K562 (cell line): ENCODE measurements around the gene APOBEC3C. TPM values are rescaled to one million over a fixed set of nuclear protein-coding genes. Genes with fewer than 3 reads are reported as not detected.
A peak's percentile ranks its signal among the peaks of the same experiment; 100 is the strongest.

Experiments used
- ATAC-seq: fragments of 200-7000 bp; cut with Tn5 transposase; 3 replicates; pipeline ENCODE4 v1.9.1; 2020; ENCODE audit warnings: moderate library complexity
- BruUV-seq: library from RNA; stranded (reverse); fragments of 400-500 nt; replicated peaks from 2 replicates; lab custom pipeline; 2021; lab: Mats Ljungman, UMichigan
- CTCF ChIA-PET: fragments of 300-600 bp; formaldehyde crosslinking; extraction: SDS; loops from one replicate; lab custom pipeline; 2021; ENCODE audit warnings: low intra/inter-chr PET ratio; lab: Yijun Ruan, JAX
- POLR2A ChIA-PET: fragments of 300-600, 350-650 bp; sonication (Branson Sonifier 250); formaldehyde crosslinking; extraction: SDS; loops from one replicate; lab custom pipeline; 2021; ENCODE audit warnings: antibody characterized with exemption, inconsistent platforms; lab: Yijun Ruan, JAX
- DNase-seq, 4 experiments: peaks; one replicate each; pipeline versions ENCODE4 v3.0.0 to v3.0.0-alpha.2; 2011 to 2018; ENCODE audit warnings: low spot score in 3 of 4, mixed read lengths in 3 of 4; ENCODE audit errors: extremely low read depth in 1 of 4
- FAIRE-seq: peaks from 2 replicates; lab custom pipeline; 2011; peaks lifted over from hg19 to GRCh38; lab: Jason Lieb, UNC
- H2AFZ ChIP-seq: 2 replicates; pipeline ENCODE4 v1.6.0; 2011; ENCODE audit warnings: low read depth, low read length, control low read depth, inconsistent platforms
- H3K27ac ChIP-seq: fragments of 200-600 bp; 3 replicates; pipeline ENCODE4 v1.8.0; 2011; ENCODE audit warnings: low read depth, mild to moderate bottlenecking, control low read depth, inconsistent platforms, low read length, moderate library complexity, mixed read lengths; ENCODE audit errors: extremely low read depth
- H3K27me3 ChIP-seq, 2 experiments: fragments of 300-600 bp in 1 of 2; 2 replicates in 1 of 2; 3 replicates in 1 of 2; pipeline versions ENCODE4 v1.6.0 to v1.8.0; 2011; ENCODE audit warnings: inconsistent platforms in 2 of 2, low read length in 2 of 2, mild to moderate bottlenecking in 1 of 2, mixed read lengths in 1 of 2, moderate library complexity in 1 of 2; ENCODE audit not compliant: control insufficient read depth in 2 of 2, insufficient read depth in 2 of 2
- H3K36me3 ChIP-seq: fragments of 300-600 bp; 3 replicates; pipeline ENCODE4 v1.8.0; 2011; ENCODE audit warnings: mild to moderate bottlenecking, low read length, inconsistent platforms; ENCODE audit not compliant: control insufficient read depth, insufficient read depth
- H3K4me1 ChIP-seq, 2 experiments: fragments of 200-600 bp in 1 of 2; replicated peaks in 1 of 2; 2 replicates in 1 of 2; 3 replicates in 1 of 2; pipeline versions ENCODE4 v1.5.1 to v1.8.0; 2011; ENCODE audit warnings: inconsistent platforms in 2 of 2, low read length in 2 of 2, mild to moderate bottlenecking in 1 of 2, mixed read lengths in 1 of 2, moderate library complexity in 1 of 2; ENCODE audit not compliant: control insufficient read depth in 2 of 2, insufficient read depth in 2 of 2
- H3K4me2 ChIP-seq: 2 replicates; pipeline ENCODE4 v1.6.1; 2011; ENCODE audit warnings: low read length, control low read depth, inconsistent platforms, mixed read lengths; ENCODE audit not compliant: insufficient read depth
- H3K4me3 ChIP-seq: fragments of 200-600 bp; sonication (generic), shearing (Covaris generic); 2 replicates; pipeline ENCODE4 v1.5.1; 2016; ENCODE audit warnings: control low read depth, inconsistent platforms
- H3K79me2 ChIP-seq: fragments of 200-600 bp; 3 replicates; pipeline ENCODE4 v1.8.0; 2011; ENCODE audit warnings: low read length, inconsistent platforms; ENCODE audit not compliant: control insufficient read depth, insufficient read depth
- H3K9ac ChIP-seq, 2 experiments: 2 replicates each; pipeline versions ENCODE4 v1.6.0 to v1.6.1; 2011; ENCODE audit warnings: low read depth in 2 of 2, low read length in 2 of 2, control low read depth in 1 of 2, inconsistent platforms in 1 of 2, mild to moderate bottlenecking in 1 of 2, mixed read lengths in 1 of 2; ENCODE audit not compliant: insufficient read depth in 1 of 2
- H3K9me1 ChIP-seq: one replicate; pipeline ENCODE4 v1.6.0; 2011; ENCODE audit warnings: inconsistent platforms, mild to moderate bottlenecking, low read length, moderate library complexity; ENCODE audit not compliant: control insufficient read depth, insufficient read depth
- H3K9me3 ChIP-seq: replicated peaks from 2 replicates; pipeline ENCODE4 v1.5.1; 2011; ENCODE audit warnings: low read depth, low read length, inconsistent platforms; ENCODE audit not compliant: control insufficient read depth, insufficient read depth
- H4K20me1 ChIP-seq: replicated peaks from 2 replicates; pipeline ENCODE4 v1.6.1; 2011; ENCODE audit warnings: low read length, inconsistent platforms, mixed read lengths; ENCODE audit not compliant: control insufficient read depth, insufficient read depth
- ARID3A ChIP-seq: IDR thresholded peaks from 2 replicates; pipeline ENCODE4 v1.6.1; 2012; ENCODE audit warnings: low read depth, low read length, improper control_type of control experiment, borderline replicate concordance
- EGR1 ChIP-seq: fragments of 450-650 bp; conservative IDR thresholded peaks from 2 replicates; pipeline ENCODE4 v1.6.1; 2017; ENCODE audit warnings: mild to moderate bottlenecking
- MAFF ChIP-seq: IDR thresholded peaks from 2 replicates; pipeline ENCODE4 v1.6.1; 2012; ENCODE audit warnings: low read length, improper control_type of control experiment
- MAFG ChIP-seq: fragments of 450-650 bp; conservative IDR thresholded peaks from 2 replicates; pipeline ENCODE4 v1.6.1; 2016; ENCODE audit warnings: missing genetic modification characterization, missing compliant biosample characterization
- NKRF ChIP-seq: fragments of 450-650 bp; IDR thresholded peaks from 2 replicates; pipeline ENCODE4 v1.6.1; 2016; ENCODE audit warnings: borderline replicate concordance
- PKNOX1 ChIP-seq: fragments of 450-650 bp; IDR thresholded peaks from 2 replicates; pipeline ENCODE4 v1.6.1; 2016
- TFAP4 ChIP-seq: sonication (generic); formaldehyde crosslinking; IDR thresholded peaks from 2 replicates; pipeline ENCODE4 v1.8.0; 2022; ENCODE audit warnings: missing genetic modification reagents, mild to moderate bottlenecking, moderate library complexity, borderline replicate concordance
- ZNF280B ChIP-seq: fragments of 250-450 bp; sonication (Bioruptor Pico); IDR thresholded peaks from 2 replicates; pipeline ENCODE4 v1.5.1; 2021; ENCODE audit warnings: mild to moderate bottlenecking
- ZNF707 ChIP-seq: fragments of 250-450 bp; sonication (Bioruptor Pico); conservative IDR thresholded peaks from 2 replicates; pipeline ENCODE4 v1.8.0; 2022; ENCODE audit warnings: inconsistent platforms, mild to moderate bottlenecking, moderate library complexity
- WGBS: fragments of 100-300 bp; shearing (Covaris generic); methylation state at CpG from one replicate; pipeline ENCODE4 v1.1.6; 2016; ENCODE audit warnings: low coverage, mixed read lengths; ENCODE audit not compliant: insufficient coverage; ENCODE audit errors: missing lambda C conversion rate; 5-methylcytosine and 5-hydroxymethylcytosine counted together
- in situ Hi-C: fragments of 300-500 bp; cut with MboI; formaldehyde crosslinking; loops from 4 replicates; pipeline ENCODE4 v1.15.0; 2018; ENCODE audit warnings: inconsistent platforms, mixed read lengths
- intact Hi-C: fragments of 100-400 bp; cut with micrococcal nuclease; formaldehyde crosslinking; loops from 2 replicates; pipeline ENCODE4 v1.14.2; 2022
- polyA plus RNA-seq, 8 experiments: library from polyadenylated mRNA; depleted of rRNA in 4 of 8; stranded (reverse) in 5 of 8; unstranded in 3 of 8; fragments of >200 nt; fragmentation: Nextera tagmentation in 2 of 8; fragmentation: Illumina TruSeq in 1 of 8; extraction: Ambion mirVana in 2 of 8; extraction: Trizol in 1 of 8; gene quantifications; 2 replicates each; pipeline versions ENCODE4 v1.2.1 to v1.2.3, GENCODE V29; 2011 to 2014; ENCODE audit warnings: inconsistent platforms in 1 of 8, missing spikeins in 1 of 8
- total RNA-seq, 7 experiments: library from RNA; depleted of rRNA in 6 of 7; stranded (reverse); fragments of >200 nt in 6 of 7; fragmentation: Illumina TruSeq in 2 of 7; extraction: Trizol in 2 of 7; gene quantifications; 2 replicates each; pipeline versions ENCODE4 v1.2.1 to v1.2.3, GENCODE V29; 2011 to 2021; ENCODE audit warnings: low replicate concordance in 1 of 7

APOBEC3C gene
- total and polyA plus RNA-seq, 9 of the 15 experiments (the other 6 are each of a cell fraction or from before 2014, with no cell fraction given): 12.4 to 285 (median 55.5) TPM

- TF ChIP-seq NKRF: no peak
Measured at GRCh38 chr22:38981992-38982927, 31.8 kb upstream of the APOBEC3C start, which contains the start of gene APOBEC3B (continued).

GRCh38 chr22:38984224-38984623 lies 29.8 kb upstream of the APOBEC3C start:
- intact Hi-C loops (no loop called here), in situ Hi-C loops (no loop called here)
- Histone ChIP-seq H3K79me2 (peaks cover 10% of the 10 kb centered on the region), H3K4me1 (peaks cover 7 to 26% of the 10 kb centered on the region in 2 experiments; a peak in 4 of 5 replicates), H3K9me1 (no peaks in the 10 kb centered on the region), H3K27ac (peak overlapping the region; percentile 73; the same call in 2 of the 3 replicates), H3K4me2 (peak overlapping the region; percentile 8; the same call in 1 of the 2 replicates), H3K9ac (no peak overlapping the region), H4K20me1 (no peaks in the 10 kb centered on the region), H3K27me3 (no peaks in the 10 kb centered on the region), H3K4me3 (no peak overlapping the region), H3K9me3 (peaks cover 9% of the 10 kb centered on the region), H3K36me3 (0 out of 3 replicates have a peak, but pooled peaks cover 3% of the 10 kb centered on the region), H2AFZ (no peak overlapping the region)
- POLR2A ChIA-PET: interaction anchor here (1.0 kb wide), 1 partner anchor 55 kb away, joined by 3 read pairs; no protein-coding TSS in a partner anchor
- ATAC-seq (peak; percentile 24; the same call in 2 of the 3 replicates), FAIRE-seq (peak; percentile 77), DNase-seq (peak in 2 of 4 experiments; percentile 46 to 64)
- BruUV-seq: no TSS peak
- WGBS: 88% methylated on average over 1 of the region's 2 CpGs
- CTCF ChIA-PET: no interaction called here
- TF ChIP-seq ZNF280B: peak; percentile 86
- peak; percentile 79; the same call in 1 of the 2 replicates for TF ChIP-seq ARID3A
- peak; percentile 95 for TF ChIP-seq PKNOX1
- no peak for TF ChIP-seq EGR1
- peak; percentile 91 for TF ChIP-seq MAFG (tag)
- no peak for TF ChIP-seq TFAP4 (CRISPR knock-in tag)
- TF ChIP-seq MAFF: peak; percentile 82
- no peak for TF ChIP-seq ZNF707
